Epithelial cell of esophagus (primary cell): ENCODE data around the gene SLC20A1.

Source experiments
- DNase-seq: peaks from one replicate; pipeline ENCODE4 v3.0.0; 2010; ENCODE audit warnings: low read depth
- H3K4me3 ChIP-seq: 2 replicates; pipeline ENCODE4 v1.5.1; 2011; ENCODE audit warnings: mild to moderate bottlenecking, low read length, control low read depth
- TF ChIP-seq, protein P1 (sequence below): IDR thresholded peaks from 2 replicates; pipeline ENCODE4 v1.5.1; 2011; ENCODE audit warnings: low read depth, mild to moderate bottlenecking, low read length, control low read depth, inconsistent platforms; ENCODE audit not compliant: insufficient read depth; ENCODE audit errors: missing control alignments

Gene SLC20A1

DNA sequence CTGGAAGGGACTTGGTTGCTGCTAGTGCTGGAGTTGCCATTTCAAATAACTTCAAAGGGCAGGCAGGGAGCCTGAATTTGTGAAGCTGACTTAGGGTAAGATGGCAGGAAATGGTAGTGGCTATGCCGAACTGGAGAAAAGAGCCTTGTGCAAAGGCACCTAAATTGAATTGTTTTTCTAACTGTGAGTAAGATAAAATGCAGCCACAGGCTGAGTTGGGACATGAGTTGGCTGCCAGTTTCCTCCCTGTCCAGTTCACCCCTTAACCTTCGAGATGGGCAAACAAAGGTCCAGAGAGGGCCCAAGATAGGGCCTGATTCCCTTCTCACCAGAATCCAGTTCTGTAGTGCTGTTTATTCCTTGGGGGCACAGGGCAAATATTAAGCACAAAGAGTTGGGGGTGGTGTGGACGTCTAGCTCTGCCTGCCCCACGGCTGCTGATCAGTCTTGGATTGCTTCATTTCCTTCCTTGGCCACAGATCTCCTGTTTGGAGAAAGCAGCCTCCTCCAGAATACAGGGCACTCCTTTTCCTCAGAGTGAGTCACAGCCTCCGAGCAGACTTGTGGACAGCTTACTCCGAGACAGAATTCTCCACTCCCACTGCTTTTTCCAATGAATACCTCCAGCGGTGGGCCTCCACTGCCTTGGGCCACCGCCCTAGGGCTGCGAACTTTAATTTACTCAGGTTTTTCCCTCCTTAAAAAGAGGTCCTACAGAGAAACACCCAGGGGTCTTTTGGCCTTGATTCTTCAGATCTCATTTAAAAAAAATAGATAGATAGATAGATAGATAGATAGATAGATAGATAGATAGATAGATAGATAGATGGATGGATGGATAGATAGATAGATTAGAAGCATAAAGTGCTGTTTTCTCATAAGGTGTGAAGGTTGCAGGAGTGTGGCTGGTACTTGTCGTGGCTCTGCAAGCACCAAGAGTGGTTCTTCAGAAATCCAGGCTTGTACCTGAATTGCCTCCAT lies 18.4 kb upstream of the SLC20A1 start:
- TF ChIP-seq, protein P1, sequence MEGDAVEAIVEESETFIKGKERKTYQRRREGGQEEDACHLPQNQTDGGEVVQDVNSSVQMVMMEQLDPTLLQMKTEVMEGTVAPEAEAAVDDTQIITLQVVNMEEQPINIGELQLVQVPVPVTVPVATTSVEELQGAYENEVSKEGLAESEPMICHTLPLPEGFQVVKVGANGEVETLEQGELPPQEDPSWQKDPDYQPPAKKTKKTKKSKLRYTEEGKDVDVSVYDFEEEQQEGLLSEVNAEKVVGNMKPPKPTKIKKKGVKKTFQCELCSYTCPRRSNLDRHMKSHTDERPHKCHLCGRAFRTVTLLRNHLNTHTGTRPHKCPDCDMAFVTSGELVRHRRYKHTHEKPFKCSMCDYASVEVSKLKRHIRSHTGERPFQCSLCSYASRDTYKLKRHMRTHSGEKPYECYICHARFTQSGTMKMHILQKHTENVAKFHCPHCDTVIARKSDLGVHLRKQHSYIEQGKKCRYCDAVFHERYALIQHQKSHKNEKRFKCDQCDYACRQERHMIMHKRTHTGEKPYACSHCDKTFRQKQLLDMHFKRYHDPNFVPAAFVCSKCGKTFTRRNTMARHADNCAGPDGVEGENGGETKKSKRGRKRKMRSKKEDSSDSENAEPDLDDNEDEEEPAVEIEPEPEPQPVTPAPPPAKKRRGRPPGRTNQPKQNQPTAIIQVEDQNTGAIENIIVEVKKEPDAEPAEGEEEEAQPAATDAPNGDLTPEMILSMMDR = no peak
- no peak overlapping the region for H3K4me3 ChIP-seq
- peak; percentile 97 for DNase-seq

DNA sequence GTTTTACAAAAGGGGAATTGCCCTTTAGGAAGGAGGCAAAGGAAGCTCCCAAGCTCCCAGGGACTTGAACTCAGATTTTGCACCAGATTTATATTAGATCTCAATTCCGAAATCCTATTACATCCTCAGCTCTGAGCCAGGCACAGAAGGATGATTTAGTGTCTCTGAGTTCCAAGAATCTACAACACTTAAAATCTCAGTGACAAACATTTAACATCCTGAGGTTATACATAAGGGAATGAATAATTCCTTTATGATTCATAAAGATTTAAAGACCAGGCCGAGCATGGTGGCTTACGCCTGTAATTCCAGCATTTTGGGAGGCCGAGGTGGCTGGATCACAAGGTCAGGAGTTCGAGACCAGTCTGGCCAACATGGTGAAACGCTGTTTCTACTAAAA lies 16.5 kb upstream of the SLC20A1 start:
- no peak overlapping the region for H3K4me3 ChIP-seq
- DNase-seq = no peak
- TF ChIP-seq, protein P1 = no peak

DNA sequence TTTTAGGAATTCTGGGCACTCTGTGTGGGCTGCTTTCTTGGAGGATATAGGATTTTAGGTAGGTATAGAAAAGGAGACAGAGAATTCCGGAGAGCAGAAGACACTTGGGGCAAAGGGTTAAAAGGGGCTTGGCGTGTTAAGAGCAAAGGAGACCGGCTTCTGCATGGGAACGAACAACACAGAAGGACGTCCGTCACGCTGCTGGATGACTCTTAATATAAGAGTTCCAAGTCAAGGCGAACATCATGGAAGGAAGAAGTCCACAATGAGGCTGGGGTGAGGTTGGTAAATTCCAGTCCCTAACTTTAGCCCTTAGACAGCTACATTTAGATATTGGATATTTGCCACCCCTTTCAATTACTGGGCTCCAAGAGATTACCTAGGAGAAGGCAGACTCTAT lies 15.9 kb upstream of the SLC20A1 start:
- no peak overlapping the region for H3K4me3 ChIP-seq

DNA sequence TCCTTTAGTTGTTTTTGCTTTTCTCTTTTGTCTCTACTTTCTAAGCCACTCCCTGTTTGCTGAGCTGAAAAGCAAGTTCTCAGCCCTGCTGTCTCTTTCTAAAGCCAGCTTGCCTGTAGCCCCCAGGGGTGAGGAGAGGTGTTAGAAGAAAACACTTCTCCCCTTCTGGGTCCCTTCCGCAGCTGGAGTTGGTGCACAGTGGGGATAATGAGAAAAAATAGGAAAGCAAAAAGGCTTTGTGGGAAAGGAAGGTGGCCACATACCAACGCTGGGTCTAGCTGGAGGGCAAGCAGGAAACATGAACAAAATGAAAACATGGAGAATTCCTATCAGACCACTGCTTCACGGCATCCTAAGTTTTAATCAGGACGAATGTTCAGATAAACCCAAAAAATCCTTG lies 15.5 kb upstream of the SLC20A1 start:
- DNase-seq = no peak
- TF ChIP-seq, protein P1 = no peak
- H3K4me3 ChIP-seq = no peak overlapping the region

More for the DNA sequence above, 15.9 kb upstream of the SLC20A1 start:
- TF ChIP-seq, protein P1 = no peak
- no peak for DNase-seq

DNA sequence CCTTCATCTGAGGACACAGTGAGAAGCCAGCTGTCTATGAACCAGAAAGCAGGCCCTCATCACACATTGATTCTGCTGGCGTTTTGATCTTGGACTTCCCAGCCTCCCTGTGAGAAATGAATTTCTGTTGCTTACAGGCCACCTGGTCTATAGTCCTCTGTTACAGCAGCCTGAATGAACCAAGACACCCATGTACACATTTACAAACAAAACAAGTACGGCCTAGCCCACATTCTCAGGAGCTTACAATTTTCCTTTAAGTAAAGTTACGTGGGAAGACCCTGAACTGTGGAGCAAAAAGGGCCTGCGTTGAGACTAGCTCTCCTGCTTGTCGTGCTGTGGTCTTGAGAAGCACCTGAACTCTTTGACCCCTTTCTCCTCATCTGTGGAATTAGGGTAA lies 12.0 kb upstream of the SLC20A1 start:
- H3K4me3 ChIP-seq = no peak overlapping the region

DNA sequence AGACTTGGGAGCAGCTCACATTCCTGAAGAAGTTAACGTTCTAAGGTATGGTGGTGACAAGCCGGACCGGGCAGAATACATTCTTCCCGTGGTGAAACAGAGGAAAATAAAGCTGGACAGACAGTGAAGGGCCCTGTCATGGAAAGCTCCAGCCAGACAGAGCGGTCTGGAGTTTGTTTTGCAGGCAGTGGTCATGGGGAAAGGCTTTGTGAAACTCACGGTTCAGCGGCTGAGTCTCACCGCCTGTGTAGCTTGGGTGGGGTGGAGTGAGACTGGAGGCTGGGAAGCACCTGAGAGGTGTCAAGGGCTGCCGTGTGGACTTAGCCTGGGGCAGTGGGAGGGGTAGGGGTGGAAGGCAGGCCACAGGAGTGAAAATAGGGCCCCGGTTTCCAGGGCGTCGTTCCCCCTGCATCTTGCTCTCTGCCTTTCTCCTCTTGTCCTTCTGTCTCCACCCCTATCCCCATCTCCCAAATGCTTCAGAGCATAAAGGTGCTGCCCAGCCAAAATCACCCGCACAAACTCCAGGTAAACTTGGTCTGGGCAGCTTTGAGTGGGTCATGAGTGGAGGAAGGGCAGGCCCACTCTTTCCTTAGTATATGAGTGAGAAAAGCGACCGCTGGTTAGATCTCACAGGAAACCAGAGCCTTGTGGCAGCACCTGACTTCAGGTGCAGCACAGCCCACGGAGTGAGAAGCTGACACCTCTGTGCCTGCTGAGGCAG lies 11.4 kb upstream of the SLC20A1 start:
- DNase-seq = no peak
- no peak overlapping the region for H3K4me3 ChIP-seq
- TF ChIP-seq, protein P1 = no peak

More for the DNA sequence above, 12.0 kb upstream of the SLC20A1 start:
- DNase-seq = no peak
- TF ChIP-seq, protein P1 = no peak
